Right cardiac atrium (tissue), 5 donors: ENCODE results near the gene KREMEN2. TPM values are rescaled to one million over a fixed set of nuclear protein-coding genes. Genes with fewer than 3 reads are reported as not detected.

ENCODE experiments used
- ATAC-seq, 2 donors: fragments of 200-7000 bp; cut with Tn5 transposase; one replicate each; pipeline versions ENCODE4 v1.8.0 to v1.9.1; 2020; ENCODE audit warnings: moderate library complexity in 2 of 2, mild to moderate bottlenecking in 1 of 2
- DNase-seq, 3 donors: peaks; one replicate each; pipeline ENCODE4 v3.0.0-alpha.2; 2020
- H3K27ac ChIP-seq: one replicate; pipeline ENCODE4 v1.5.1; 2013; ENCODE audit warnings: mild to moderate bottlenecking, low read length, control low read depth, moderate library complexity
- H3K27me3 ChIP-seq: one replicate; pipeline ENCODE4 v1.6.1; 2013; ENCODE audit not compliant: control insufficient read depth, insufficient read depth
- H3K4me1 ChIP-seq: one replicate; pipeline ENCODE4 v1.6.1; 2013; ENCODE audit warnings: low read length; ENCODE audit not compliant: control insufficient read depth, insufficient read depth
- H3K4me3 ChIP-seq: one replicate; pipeline ENCODE4 v1.5.1; 2013; ENCODE audit warnings: low read length, control low read depth
- H3K9me3 ChIP-seq: one replicate; pipeline ENCODE4 v1.6.1; 2013; ENCODE audit warnings: low read length; ENCODE audit not compliant: control insufficient read depth
- WGBS: extraction: QIAGEN DNeasy Blood & Tissue Kit; methylation state at CpG from one replicate; pipeline ENCODE4 v1.1.7; 2013; 5-methylcytosine and 5-hydroxymethylcytosine counted together
- intact Hi-C, 4 donors: fragments of 100-400 bp; cut with DNase I; formaldehyde crosslinking; loops; one replicate each; pipeline versions ENCODE4 v1.11.0 to v1.14.0; 2022 to 2023
- polyA plus RNA-seq: library from polyadenylated mRNA; stranded (reverse); fragments of 200-250 nt; gene quantifications from one replicate; pipeline ENCODE4 v1.2.3, GENCODE V29; 2013
- total RNA-seq, 4 donors: library from RNA; stranded (reverse); fragmentation: NEBNext Ultra II Directional; extraction: Animal tissue kit (Norgen Biotek cat#: 25700); gene quantifications; one replicate each; pipeline ENCODE4 v1.2.1, GENCODE V29; 2021
- donor health status: healthy with polysubstance abuse.
- donor health status: DM: no; HTN: yes; CAD: no.
- donor health status: DM: no; HTN: no; CAD: no.
- donor health status: DM: no; HTN: yes; CAD: no; lungs with severe emphysema.
- donor health status: DM: yes; HTN: yes; CAD: no.

The KREMEN2 gene
- total and polyA plus RNA-seq, 5 donors, result not detected

DNA sequence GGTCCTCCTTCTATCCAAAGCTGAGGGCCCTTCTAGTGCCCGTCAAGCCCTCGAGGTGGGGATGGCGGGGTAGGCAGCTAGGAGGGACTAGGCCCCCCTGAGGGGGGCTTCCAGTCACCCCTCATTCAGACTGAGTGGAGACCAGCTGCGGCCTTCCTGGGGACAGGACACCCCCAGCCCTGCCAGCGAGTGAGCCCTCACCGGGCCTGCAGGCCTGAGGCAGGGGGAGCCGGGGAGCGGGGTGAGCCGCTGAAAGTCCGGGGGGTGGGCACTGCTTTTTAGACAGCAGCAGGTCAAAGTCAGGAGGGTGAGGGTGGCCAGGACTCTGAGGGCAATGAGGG, 8.7 kb upstream of the KREMEN2 start:
- intact Hi-C loops, result no loop called here
- peak in 2 of 3 donors; percentile 16 to 52 for DNase-seq
- Histone ChIP-seq H3K4me3 (no peak overlapping the region), H3K27ac (no peak overlapping the region), H3K4me1 (no peaks in the 10 kb centered on the region), H3K27me3 (no peaks in the 10 kb centered on the region), H3K9me3 (no peaks in the 10 kb centered on the region)
- 54% methylated on average over 10 of the region's 10 CpGs for WGBS
- ATAC-seq, result no peak

DNA sequence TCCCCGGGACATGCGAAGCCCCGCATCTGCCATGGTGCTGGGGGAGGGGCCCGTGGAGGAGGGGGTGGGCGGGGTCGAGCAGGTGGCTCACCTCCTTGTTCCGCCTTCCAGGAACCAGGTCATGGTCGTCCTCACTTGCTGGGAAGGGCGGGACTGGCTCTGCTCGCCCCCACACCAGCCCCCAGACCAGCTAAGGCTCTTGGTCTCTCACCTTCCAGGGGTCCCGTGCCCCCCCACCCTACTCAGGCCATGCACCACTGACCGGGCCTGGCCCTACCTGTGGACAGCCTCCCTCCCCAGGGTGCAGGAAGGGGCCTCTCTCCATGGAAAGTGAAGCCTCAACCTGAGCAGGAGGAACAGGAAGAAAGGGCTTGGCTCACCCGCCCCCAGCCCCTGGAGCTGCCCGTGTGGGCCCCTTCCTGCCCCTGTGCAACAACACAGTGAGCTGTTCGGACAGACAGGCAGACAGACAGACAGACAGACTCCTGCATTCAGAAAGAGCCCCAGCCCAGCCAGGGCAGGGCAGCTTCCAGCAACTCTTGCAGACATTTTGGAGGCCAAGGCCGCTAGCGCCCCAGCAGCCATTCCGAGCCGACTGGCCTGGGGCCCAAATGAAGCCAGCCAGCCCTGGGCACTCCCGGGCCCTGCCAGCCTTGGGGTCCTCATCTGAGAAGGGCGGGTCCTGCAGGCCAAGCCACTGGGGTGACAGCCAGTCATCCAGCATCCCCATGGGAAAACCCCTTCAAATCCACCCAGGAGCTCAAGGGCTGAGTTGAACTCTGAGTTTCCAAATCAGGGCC, 8.1 kb upstream of the KREMEN2 start:
- Histone ChIP-seq H3K27me3 (no peaks in the 10 kb centered on the region), H3K9me3 (no peaks in the 10 kb centered on the region), H3K4me1 (no peaks in the 10 kb centered on the region), H3K27ac (no peak overlapping the region), H3K4me3 (no peak overlapping the region)
- intact Hi-C loops, result no loop called here
- WGBS, result 44% methylated on average over 21 of the region's 21 CpGs
- DNase-seq (no peak), ATAC-seq (peak in 1 of 2 donors; percentile 7)

DNA sequence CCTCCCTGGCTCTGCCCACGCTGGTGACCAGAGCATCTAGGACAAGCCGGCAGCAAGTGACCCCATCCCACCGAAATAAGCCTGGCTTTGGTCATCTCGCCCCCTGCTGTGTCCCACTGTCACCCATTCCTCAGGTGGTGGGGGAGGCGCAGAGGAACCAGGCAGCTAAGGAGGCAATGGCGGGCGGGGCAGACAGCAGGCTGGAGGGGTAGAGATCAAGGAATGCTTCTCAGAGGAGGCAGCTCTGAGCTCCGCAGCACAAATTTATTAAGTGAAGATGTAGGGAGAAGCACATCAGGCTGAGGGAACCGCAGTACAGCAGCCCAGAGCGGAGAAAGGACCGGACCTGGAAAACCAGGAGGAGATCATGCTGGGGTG, 7.5 kb upstream of the KREMEN2 start:
- no peak overlapping the region for H3K27ac ChIP-seq
- no peak for ATAC-seq
- no peaks in the 10 kb centered on the region for H3K27me3 ChIP-seq
- WGBS, result 79% methylated on average over 11 of the region's 11 CpGs
- DNase-seq, result peak in 1 of 3 donors; percentile 44
- intact Hi-C loops, result no loop called here
- H3K4me1 ChIP-seq, result no peaks in the 10 kb centered on the region
- H3K9me3 ChIP-seq, result no peaks in the 10 kb centered on the region
- no peak overlapping the region for H3K4me3 ChIP-seq

DNA sequence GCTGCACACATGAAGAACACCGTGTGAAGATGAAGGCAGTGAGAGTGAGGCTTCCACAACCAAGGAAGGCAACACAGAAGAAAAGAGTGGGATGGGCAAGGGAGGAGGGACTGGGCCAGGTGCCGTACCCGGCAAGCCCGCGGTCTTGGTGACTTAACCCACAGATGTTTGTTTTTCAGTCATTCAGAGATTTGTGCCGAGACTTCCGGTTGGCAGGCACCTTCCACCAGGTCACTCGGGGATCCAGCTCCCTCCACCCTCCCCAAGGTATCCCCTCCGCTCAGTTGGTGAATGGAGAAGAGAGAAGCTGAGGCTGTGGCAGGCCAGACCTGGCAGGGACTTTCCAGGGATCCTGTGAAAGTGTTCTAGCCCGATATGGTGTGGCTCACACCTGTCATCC, 4.9 kb upstream of the KREMEN2 start:
- Histone ChIP-seq H3K27ac (no peak overlapping the region), H3K27me3 (no peaks in the 10 kb centered on the region), H3K9me3 (no peaks in the 10 kb centered on the region), H3K4me3 (no peak overlapping the region), H3K4me1 (no peaks in the 10 kb centered on the region)
- no peak for ATAC-seq
- DNase-seq, result no peak
- WGBS, result 64% methylated on average over 10 of the region's 10 CpGs
- intact Hi-C loops, result no loop called here

DNA sequence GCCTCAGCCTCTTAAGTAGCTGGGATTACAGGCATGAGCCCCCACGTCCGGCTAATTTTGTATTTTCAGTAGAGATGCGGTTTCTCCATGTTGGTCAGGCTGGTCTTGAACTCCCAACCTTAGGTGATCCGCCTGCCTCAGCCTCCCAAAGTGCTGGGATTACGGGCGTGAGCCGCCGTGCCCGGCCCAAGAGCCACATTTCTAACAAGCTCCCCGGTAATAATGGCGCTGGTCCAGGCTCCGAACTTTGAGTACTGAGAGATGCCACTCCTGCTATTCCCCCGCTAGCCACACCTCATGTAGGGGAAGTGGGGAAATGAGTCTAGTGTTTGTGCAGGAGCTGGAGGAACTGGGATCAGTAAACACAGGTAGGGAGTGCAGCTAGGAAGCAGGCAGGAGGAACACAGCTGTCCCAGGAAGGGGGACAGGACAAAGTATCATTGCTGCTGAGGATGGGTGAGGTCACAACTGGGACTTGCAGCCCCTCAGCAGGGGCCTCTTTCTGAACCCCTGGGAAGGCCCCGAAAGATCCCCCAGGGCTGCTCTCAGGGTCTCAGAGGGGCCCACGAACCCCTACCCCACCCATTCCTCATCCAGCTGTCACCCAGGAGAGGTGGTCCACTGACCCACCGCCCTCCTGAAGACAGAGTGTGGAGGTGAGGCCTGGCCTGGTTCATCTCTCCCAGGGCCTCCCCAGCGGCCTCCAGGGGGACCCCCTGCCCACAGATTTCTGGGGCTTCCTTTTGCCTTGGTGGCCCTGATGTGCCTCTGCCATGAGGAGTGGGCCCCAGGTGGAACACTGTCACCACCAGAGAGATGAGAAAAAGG, 3.7 kb upstream of the KREMEN2 start:
- Histone ChIP-seq H3K27me3 (no peaks in the 10 kb centered on the region), H3K9me3 (no peaks in the 10 kb centered on the region), H3K27ac (no peak overlapping the region), H3K4me1 (no peaks in the 10 kb centered on the region), H3K4me3 (no peak overlapping the region)
- intact Hi-C loops, result no loop called here
- ATAC-seq (no peak), DNase-seq (peak in 2 of 3 donors; percentile 34 to 35)
- 77% methylated on average over 17 of the region's 17 CpGs for WGBS

DNA sequence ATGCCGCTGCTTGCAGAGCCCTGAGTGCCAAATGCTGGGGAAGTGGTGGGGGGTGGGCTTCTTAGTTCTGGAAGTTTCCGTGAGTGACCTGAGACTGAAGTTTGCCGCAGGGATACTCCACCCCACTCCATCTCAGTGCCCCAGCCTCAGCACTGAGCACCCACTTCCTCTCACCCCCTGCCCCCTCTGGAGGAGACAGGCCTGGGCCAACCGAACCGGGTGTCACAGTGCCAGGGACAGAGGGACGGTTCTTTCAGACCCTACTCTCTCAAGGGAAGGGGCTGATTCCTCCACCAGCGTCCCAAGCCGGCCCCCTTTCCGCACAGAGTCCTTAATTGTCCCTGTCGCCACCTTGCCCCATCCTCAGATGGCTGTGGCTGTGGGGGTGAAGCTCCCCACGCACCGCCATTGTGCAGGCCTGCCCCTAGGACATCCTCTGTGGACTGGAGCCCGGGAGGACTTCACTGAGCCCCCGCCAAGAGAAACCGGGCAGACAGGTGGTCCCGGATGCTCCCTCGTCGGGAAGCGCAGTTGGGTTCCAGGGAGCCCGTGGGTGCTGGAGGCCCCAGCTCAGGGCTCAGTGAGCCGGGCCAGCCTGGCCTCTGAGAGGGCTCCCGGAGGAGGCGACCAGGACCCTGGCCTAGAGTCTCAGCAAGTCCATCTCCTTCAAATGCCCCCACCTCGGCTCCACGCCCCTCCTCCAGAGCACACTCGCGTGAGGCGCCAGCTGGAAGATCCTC, 1.6 kb upstream of the KREMEN2 start:
- no peaks in the 10 kb centered on the region for H3K9me3 ChIP-seq
- ATAC-seq, result no peak
- peak in 1 of 3 donors; percentile 40 for DNase-seq
- no peaks in the 10 kb centered on the region for H3K27me3 ChIP-seq
- intact Hi-C loops, result no loop called here
- 21% methylated on average over 28 of the region's 28 CpGs for WGBS
- H3K4me1 ChIP-seq, result no peaks in the 10 kb centered on the region
- H3K4me3 ChIP-seq, result no peak overlapping the region
- no peak overlapping the region for H3K27ac ChIP-seq

DNA sequence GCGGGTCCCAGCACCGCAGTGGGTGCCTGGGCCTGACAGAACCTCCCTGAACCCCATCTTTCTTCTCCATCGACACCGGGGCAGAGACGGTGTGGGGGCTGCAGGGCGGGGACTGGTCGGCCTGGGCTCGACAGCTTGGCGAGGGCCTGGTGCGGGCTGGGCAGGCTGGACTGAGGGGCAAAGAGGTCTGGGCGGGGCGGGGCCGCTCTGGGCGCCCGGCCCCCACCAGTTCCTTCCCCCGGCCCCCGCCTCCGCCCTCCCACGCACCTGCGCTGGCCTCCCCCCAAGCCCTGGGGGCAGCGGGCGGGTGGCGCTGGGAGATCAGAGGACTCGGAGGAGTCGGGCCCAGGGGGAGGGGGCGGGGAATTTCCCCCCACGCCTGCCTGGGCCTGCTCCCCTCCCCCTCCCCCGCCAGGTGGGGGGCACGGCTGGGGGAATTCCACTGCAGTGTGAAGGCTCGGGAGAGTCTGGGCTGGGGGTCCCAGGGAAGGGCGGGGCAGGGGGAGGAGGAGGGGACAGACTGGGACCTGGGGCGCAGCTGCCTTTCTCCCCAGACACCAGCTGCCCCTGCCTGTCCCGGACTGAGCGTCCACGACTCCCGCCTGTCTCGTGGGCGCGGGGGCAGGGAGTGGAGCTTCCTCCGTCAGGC, 877 bp upstream of the KREMEN2 start:
- intact Hi-C loops, result no loop called here
- Histone ChIP-seq H3K27me3 (no peaks in the 10 kb centered on the region), H3K9me3 (no peaks in the 10 kb centered on the region), H3K4me3 (no peak overlapping the region), H3K27ac (no peak overlapping the region), H3K4me1 (no peaks in the 10 kb centered on the region)
- DNase-seq (peak in 2 of 3 donors; percentile 43 to 64), ATAC-seq (no peak)
- under 1% methylated on average over 40 of the region's 40 CpGs for WGBS

DNA sequence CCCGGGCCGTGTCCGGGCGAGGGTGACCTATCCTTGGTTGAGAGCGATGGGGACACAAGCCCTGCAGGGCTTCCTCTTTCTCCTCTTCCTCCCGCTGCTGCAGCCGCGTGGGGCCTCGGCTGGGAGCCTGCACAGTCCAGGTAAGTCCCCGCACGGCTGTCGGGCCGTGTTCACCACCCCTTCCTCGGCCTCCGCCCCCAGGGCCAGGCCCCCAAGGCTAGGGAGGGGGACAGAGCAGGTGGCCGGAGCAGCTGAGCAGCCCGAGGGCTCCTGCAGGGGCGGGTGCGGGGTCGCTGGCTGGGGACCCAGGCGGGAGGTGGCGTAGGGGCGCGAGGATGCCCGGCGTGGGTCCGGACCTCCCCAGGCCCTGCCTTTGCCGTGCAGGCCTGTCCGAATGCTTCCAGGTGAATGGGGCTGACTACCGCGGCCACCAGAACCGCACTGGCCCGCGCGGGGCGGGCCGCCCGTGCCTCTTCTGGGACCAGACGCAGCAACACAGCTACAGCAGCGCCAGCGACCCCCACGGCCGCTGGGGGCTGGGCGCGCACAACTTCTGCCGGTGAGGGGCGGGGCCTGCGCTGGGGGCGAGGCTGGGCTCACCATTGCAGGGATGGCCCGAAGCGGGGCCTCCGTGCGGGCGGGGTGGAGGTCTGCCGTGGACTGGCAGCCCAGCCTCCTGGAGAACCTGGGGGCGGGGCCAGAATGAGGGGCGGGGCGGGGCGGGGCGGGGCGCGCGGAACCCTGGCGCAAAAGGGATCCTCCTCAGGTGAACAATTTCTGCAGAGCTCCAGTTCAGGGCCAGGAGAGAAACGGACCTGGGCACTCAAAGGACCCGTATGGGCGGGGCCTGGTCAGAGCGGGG, 631 bp downstream of the KREMEN2 start:
- 1% methylated on average over 68 of the region's 68 CpGs for WGBS
- ATAC-seq, result no peak
- no peaks in the 10 kb centered on the region for H3K27me3 ChIP-seq
- H3K9me3 ChIP-seq, result no peaks in the 10 kb centered on the region
- intact Hi-C loops, result no loop called here
- no peak overlapping the region for H3K27ac ChIP-seq
- H3K4me1 ChIP-seq, result peaks cover 4% of the 10 kb centered on the region
- DNase-seq, result peak in 2 of 3 donors; percentile 59 to 60
- peak overlapping the region; percentile 22 for H3K4me3 ChIP-seq

DNA sequence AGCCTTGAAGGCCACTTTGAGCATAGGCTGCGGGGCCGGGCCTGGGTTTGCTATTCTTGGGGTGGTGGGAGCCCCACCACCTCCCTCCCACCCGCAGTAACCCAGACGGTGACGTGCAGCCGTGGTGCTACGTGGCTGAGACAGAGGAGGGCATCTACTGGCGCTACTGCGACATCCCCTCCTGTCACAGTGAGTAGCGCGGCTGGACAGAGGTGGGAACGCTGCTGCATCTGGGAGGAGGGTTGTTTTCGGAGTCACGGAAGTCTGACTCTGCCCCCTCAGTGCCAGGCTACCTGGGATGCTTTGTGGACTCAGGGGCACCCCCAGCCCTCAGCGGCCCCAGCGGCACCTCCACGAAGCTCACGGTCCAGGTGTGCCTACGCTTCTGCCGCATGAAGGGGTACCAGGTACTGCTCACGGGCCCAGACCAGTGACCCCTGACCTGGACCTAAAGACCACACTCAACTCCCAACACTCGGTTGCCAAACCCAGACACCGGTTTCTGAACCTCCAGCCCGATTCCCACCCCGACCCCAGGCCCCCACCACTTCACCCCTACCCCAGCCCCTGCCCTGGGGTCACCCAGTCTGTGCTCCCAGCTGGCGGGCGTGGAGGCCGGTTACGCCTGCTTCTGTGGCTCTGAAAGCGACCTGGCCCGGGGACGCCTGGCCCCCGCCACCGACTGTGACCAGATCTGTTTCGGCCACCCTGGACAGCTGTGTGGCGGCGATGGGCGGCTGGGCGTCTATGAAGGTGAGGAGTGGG, 2.1 kb downstream of the KREMEN2 start:
- intact Hi-C loops, result no loop called here
- no peak for ATAC-seq
- H3K4me3 ChIP-seq, result no peak overlapping the region
- H3K27ac ChIP-seq, result no peak overlapping the region
- no peaks in the 10 kb centered on the region for H3K27me3 ChIP-seq
- H3K4me1 ChIP-seq, result peaks cover 4% of the 10 kb centered on the region
- 54% methylated on average over 39 of the region's 39 CpGs for WGBS
- no peaks in the 10 kb centered on the region for H3K9me3 ChIP-seq
- peak in 2 of 3 donors; percentile 41 to 44 for DNase-seq
